Suppressor macrophage treated with lipopolysaccharide for 4 hours (primary cell): ENCODE measurements around the gene ANO4.

ENCODE experiments used
- DNase-seq: peaks from one replicate; pipeline ENCODE4 v3.0.0-alpha.2; 2020

ANO4 gene

GRCh38 chr12:100995771-100996170 is 201.2 kb downstream of the ANO4 start:
- peak; percentile 2 for DNase-seq

- DNase-seq, result no peak
Observed at GRCh38 chr12:101001669-101002068, 207.1 kb downstream of the ANO4 start.

- no peak for DNase-seq
Observed at GRCh38 chr12:101002696-101003419, 208.3 kb downstream of the ANO4 start.

GRCh38 chr12:101004898-101005297 is 210.3 kb downstream of the ANO4 start:
- DNase-seq, result no peak

- no peak for DNase-seq
Observed at GRCh38 chr12:101009274-101009673, 214.7 kb downstream of the ANO4 start.

GRCh38 chr12:101010896-101011295 is 216.3 kb downstream of the ANO4 start:
- no peak for DNase-seq

- no peak for DNase-seq
Observed at GRCh38 chr12:101013993-101014392, 219.4 kb downstream of the ANO4 start.

GRCh38 chr12:101015044-101015443 is 220.5 kb downstream of the ANO4 start:
- no peak for DNase-seq

- DNase-seq, result no peak
Observed at GRCh38 chr12:101018540-101018939, 224.0 kb downstream of the ANO4 start.

- no peak for DNase-seq
Observed at GRCh38 chr12:101019201-101019600, 224.6 kb downstream of the ANO4 start.

GRCh38 chr12:101019667-101020066 is 225.1 kb downstream of the ANO4 start:
- no peak for DNase-seq

- no peak for DNase-seq
Observed at GRCh38 chr12:101021442-101021841, 226.9 kb downstream of the ANO4 start.

GRCh38 chr12:101021911-101022388 is 227.4 kb downstream of the ANO4 start:
- DNase-seq, result peak; percentile 40

GRCh38 chr12:101027200-101027599 is 232.6 kb downstream of the ANO4 start:
- DNase-seq, result no peak

- DNase-seq, result no peak
Observed at GRCh38 chr12:101027816-101028215, 233.2 kb downstream of the ANO4 start.

- no peak for DNase-seq
Observed at GRCh38 chr12:101038289-101038871, 243.8 kb downstream of the ANO4 start.

- no peak for DNase-seq
Observed at GRCh38 chr12:101039848-101040531, 245.4 kb downstream of the ANO4 start.

- DNase-seq, result no peak
Observed at GRCh38 chr12:101040936-101041335, 246.4 kb downstream of the ANO4 start.

GRCh38 chr12:101042211-101042610 is 247.6 kb downstream of the ANO4 start:
- no peak for DNase-seq

GRCh38 chr12:101044512-101045059 is 250.0 kb downstream of the ANO4 start:
- no peak for DNase-seq

- DNase-seq, result no peak
Observed at GRCh38 chr12:101045486-101046464, 251.2 kb downstream of the ANO4 start.

- no peak for DNase-seq
Observed at GRCh38 chr12:101047652-101048051, 253.1 kb downstream of the ANO4 start.
